GM18498 (cell line): ENCODE data around the gene RTBDN.

Experiments
- ATAC-seq: cut with Tn5 transposase; IDR thresholded peaks from one replicate; pipeline ENCODE4 v1.9.1; 2021; ENCODE audit warnings: mild to moderate bottlenecking, moderate library complexity; ENCODE audit not compliant: unreplicated experiment

RTBDN gene

GRCh38 chr19:12834566-12834943 is at the start of gene RTBDN:
Gene RTBDN, minus strand, starts transcription at chr19:12834579. Its CDS starts 4,600 bp downstream, at chr19:12829979.
- no peak for ATAC-seq

GRCh38 chr19:12882589-12882988 is 48.2 kb upstream of the RTBDN start:
- no peak for ATAC-seq

DNA sequence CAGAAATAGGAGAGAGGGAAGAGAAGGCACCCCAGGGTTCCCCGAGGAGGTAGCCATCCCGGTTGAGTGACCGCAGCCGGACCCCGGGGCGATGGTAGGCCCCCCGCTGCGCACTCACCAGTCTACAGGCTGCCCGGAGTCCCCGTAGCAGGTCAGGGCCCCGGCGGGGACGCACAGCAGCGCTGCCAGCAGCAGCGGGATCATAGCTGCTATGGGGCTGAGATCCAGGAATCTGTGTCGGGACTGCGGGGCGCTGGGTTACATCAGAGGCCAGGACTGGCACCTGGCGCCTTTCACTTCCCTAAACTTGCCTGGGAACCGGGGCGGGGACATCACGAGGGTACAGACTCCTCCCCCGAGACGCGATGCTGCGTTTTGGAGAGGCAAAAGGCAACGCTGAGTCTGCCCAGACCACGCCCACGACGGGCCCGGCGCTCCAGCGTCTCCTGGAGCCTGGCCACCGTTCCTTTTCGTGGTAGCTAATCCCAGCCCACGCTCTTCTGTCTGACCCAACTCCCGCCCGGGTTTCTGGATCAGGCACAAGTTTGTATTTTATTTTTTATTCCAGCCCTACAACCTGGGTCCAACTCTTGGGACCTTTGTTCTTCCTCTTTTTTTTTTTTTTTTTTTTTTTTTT is 46.9 kb upstream of the RTBDN start, which contains the start of gene DNASE2:
TSS of gene DNASE2 (minus strand) at position 278 of the 637 bp plus-strand sequence. CDS start at position 204, 74 bp downstream.
- peak; percentile 80 for ATAC-seq

DNA sequence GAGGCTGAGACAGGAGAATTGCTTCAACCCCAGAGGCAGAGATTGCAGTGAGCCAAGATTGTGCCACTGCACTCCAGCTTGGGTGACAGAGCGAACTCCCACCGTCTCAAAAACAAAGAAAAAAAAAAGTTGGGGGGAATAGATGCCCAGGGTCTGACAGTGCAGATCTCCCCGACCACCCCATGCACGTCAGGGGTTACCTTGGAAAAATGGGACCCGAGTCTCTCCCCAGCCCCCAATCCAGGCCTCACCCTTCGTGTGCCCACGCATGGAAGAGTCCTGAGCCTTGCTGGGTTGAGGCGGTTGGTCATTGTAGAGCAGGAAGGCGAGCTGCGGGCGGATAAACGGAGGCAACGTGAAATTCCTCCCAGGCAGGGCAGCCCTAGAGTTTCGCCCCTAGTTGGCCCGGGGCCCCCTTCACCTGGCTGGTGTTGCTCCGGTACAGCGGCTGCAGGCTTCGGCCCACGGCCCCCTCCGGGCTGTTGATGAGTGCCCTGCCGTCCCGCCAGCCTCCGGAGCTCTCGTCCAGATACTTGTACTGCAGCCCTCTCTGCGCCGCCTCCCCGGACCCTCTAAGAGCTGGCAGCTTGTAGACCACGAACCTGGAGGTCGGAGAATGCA is 46.3 kb upstream of the RTBDN start:
- peak; percentile 28 for ATAC-seq

GRCh38 chr19:12875086-12875485 is 40.7 kb upstream of the RTBDN start:
- no peak for ATAC-seq

- ATAC-seq, result no peak
Measured at GRCh38 chr19:12873891-12874745, 39.7 kb upstream of the RTBDN start.

DNA sequence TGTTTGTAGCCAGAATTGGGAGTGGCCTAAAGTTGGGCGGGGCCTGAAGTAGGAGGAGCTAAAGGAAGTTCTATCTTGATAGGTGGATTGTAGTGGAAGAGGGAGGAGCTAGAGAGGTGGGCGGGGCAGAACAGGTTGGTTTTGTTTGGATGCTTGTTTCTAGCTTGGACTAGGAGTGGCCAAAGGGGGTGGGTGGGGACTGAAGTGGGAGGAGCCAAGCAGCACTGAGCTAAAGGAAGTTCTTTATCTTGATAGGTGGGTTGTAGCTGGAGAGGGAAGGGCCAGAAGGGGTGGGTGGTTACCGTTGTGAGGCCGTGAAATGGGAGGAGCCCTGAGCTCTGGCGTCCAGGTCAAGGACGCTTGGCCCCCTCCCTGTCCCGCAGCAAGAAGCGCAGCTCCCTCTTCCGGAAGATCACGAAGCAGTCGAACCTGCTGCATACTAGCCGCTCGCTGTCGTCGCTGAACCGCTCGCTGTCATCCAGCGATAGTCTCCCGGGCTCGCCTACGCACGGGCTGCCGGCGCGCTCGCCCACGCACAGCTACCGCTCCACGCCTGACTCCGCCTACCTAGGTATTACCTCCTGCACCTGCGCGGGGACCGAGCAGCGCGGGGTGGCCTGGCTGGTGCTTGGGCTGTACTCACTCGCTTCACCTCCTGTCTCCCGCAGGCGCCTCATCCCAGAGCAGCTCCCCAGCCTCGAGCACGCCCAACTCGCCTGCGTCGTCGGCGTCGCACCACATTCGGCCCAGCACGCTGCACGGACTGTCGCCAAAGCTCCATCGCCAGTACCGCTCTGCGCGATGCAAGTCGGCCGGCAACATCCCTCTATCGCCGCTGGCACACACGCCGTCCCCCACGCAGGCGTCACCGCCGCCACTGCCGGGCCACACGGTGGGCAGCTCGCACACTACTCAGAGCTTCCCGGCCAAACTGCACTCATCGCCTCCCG is 38.8 kb upstream of the RTBDN start:
- ATAC-seq, result no peak

DNA sequence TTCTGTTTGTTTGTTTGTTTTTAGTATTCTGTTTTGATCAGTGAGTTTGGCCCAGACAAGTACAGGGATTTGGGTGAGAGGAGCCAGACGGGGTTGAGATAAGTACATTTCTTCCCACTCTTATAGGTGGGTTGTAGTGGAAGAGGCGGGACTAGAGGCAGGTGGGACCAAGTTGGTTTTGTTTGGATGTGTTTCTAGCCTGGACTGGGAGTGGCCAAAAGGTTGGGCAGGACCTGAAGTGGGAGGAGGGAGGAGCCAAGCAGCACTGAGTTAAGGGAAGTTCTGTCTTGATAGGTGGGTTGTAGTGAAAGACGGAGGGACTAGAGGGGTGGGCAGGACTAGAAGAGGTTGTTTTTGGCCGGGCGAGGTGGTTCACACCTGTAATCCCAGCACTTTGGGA is 37.9 kb upstream of the RTBDN start:
- no peak for ATAC-seq

GRCh38 chr19:12871681-12872080 is 37.3 kb upstream of the RTBDN start:
- no peak for ATAC-seq

- no peak for ATAC-seq
Measured at GRCh38 chr19:12868540-12869112, 34.2 kb upstream of the RTBDN start.

DNA sequence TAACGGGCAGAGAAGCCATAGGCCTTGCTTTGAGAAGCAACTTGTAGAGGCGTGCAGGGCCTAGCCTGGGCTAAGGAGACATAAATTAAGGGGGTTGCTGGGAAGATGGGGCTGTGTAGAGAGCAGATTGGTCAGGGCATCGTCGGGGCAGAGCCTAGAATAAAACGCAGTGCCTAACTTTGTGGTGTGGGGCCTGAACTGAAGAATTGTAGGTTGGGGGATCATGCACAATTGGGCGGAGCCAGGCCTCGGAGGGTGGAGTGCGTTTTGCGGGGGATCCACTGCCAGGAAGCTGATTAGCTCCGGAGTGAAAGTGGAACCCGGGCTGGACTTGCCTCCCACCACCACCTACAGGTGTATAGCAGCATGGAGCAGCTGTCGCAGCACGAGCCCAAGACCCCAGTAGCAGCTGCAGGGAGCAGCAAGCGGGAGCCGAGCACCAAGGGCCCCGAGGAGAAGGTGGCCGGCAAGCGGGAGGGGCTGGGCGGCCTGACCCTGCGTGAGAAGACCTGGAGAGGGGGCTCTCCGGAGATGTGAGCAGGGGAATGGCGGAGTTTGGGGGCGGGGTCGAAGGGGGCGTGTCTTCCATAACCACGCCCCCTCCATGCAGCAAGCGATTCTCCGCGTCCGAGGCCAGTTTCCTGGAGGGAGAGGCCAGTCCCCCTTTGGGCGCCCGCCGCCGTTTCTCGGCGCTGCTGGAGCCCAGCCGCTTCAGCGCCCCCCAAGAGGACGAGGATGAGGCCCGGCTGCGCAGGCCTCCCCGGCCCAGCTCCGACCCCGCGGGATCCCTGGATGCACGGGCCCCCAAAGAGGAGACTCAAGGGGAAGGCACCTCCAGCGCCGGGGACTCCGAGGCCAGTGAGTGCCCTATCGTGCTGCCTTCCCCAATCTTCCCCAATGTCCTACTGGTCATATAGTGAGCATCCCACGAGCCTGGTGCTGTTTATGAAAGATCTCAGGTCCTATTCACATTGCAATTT is 33.0 kb upstream of the RTBDN start:
- ATAC-seq, result no peak

DNA sequence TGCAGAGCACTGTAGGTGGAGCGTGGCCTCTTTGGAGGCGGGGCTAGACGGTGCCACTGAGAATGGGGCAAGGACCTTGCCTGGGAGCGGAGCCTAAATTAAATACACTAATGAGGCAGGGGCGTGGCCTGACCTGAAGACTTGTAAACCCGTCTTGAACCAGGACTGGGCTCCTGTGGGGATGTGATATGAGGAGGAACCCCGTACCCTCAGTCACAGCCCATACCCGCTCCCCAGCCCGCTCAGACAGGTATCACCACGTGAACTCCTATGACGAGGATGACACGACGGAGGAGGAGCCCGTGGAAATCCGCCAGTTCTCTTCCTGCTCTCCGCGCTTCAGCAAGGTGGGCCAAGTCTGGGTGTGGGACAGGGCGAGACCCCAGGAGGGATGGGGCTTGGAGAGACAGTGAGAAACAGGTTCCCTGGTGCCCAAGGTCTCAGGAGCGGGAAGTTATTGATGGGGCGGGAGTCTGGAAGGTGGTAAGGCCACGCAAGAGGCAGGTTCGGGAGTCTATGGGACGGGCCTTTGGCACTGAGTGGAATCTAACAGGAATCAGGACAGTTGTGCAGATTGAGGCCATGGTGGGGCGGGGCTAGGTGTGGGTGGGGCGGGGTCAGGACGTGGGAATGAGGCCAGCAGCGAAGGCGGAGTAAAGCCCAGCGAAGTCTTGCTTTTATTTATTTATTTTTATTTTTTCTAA is 32.2 kb upstream of the RTBDN start:
- ATAC-seq, result no peak

DNA sequence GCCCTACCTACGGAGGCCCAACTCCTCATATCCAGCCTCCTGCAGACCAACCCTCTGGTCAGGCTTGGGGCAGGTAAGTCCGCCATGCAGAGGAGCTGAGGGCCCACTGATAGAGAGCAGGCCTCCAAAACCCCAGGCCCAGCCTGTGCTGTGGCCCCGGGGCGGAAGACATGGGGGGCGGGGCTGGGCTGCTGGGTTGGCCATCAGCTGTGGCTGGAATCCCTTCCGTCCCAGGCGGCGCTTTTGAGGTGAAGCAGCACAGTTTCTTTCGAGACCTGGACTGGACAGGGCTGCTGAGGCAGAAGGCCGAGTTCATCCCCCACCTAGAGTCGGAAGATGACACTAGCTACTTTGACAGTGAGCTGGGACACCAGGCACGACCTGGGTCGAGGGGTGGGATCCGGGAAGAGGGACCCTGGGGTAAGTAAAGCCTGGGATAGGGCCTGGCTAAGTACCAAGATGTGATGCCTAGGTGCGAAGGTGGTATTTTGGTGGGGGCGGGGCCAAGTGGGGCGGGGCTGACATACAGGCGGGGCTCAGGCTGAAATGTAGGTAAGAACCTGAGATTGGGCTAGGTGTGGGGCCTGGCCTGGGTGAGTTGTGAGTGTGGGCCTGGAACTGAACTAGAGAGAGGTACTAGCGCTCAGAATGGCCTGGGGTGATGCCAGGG is 31.5 kb upstream of the RTBDN start:
- ATAC-seq, result no peak

- ATAC-seq, result no peak
Measured at GRCh38 chr19:12864721-12865715, 30.6 kb upstream of the RTBDN start.

- ATAC-seq, result no peak
Measured at GRCh38 chr19:12864143-12864542, 29.8 kb upstream of the RTBDN start.

DNA sequence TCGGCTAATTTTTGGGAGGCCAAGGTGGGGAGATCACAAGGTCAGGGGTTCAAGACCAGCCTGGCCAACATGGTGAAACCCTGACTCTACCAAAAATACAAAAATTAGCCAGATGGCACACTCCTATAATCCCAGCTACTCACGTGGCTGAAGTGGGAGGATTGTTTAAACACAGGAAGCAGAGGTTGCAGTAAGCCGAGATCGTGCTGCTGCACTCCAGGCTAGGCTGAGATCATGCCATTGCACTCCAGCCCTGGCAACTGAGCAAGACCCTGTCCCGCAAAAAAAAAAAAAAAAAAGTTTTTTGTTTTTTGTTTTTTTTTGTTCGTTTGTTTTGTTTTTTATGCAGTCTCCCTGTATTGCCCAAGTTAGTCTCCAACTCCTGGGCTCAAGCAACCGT is 25.2 kb upstream of the RTBDN start:
- ATAC-seq, result no peak
